HL-60/S4 treated with phorbol 12-myristate 13-acetate at 8.2 ng/mL for 4 days and 3 days (cell line): ENCODE measurements around the gene TMEFF1.
"Not testable (repeated sequence)": the region's sequence is repeated elsewhere in the genome, so short reads cannot be mapped to it uniquely, and the experiment has no call there.

Experiments
- in situ Hi-C: fragments of 300-500 bp; cut with MboI; formaldehyde crosslinking; loops from 2 replicates; pipeline ENCODE4 v1.15.0; 2022; ENCODE audit warnings: low sequenced_read_pairs

TMEFF1 gene

GRCh38 chr9:100486479-100487176 lies 13.7 kb downstream of the TMEFF1 start:
- in situ Hi-C loops = no loop called here

- in situ Hi-C loops = no loop called here
Observed at GRCh38 chr9:100488177-100488576, 15.2 kb downstream of the TMEFF1 start.

GRCh38 chr9:100489836-100490235 lies 16.9 kb downstream of the TMEFF1 start:
- in situ Hi-C loops = no loop called here

- in situ Hi-C loops = no loop called here
Observed at GRCh38 chr9:100492952-100493351, 20.0 kb downstream of the TMEFF1 start.

GRCh38 chr9:100498592-100498991 lies 25.6 kb downstream of the TMEFF1 start:
- in situ Hi-C loops = no loop called here

GRCh38 chr9:100499460-100499859 lies 26.5 kb downstream of the TMEFF1 start:
- in situ Hi-C loops = no loop called here

- in situ Hi-C loops = no loop called here
Observed at GRCh38 chr9:100499866-100500265, 26.9 kb downstream of the TMEFF1 start.

- in situ Hi-C loops = no loop called here
Observed at GRCh38 chr9:100505564-100506159, 32.7 kb downstream of the TMEFF1 start.

- in situ Hi-C loops = not testable (repeated sequence)
Observed at GRCh38 chr9:100507350-100507749, 34.4 kb downstream of the TMEFF1 start.

GRCh38 chr9:100511205-100511604 lies 38.3 kb downstream of the TMEFF1 start:
- in situ Hi-C loops = no loop called here

GRCh38 chr9:100515578-100516494 lies 42.9 kb downstream of the TMEFF1 start:
- in situ Hi-C loops = no loop called here

GRCh38 chr9:100521282-100521681 lies 48.3 kb downstream of the TMEFF1 start:
- in situ Hi-C loops = no loop called here

GRCh38 chr9:100525563-100525962 lies 52.6 kb downstream of the TMEFF1 start:
- in situ Hi-C loops = no loop called here

GRCh38 chr9:100527180-100527794 lies 54.3 kb downstream of the TMEFF1 start:
- in situ Hi-C loops = not testable (repeated sequence)

GRCh38 chr9:100534401-100534800 lies 61.5 kb downstream of the TMEFF1 start:
- in situ Hi-C loops = no loop called here

- in situ Hi-C loops = no loop called here
Observed at GRCh38 chr9:100540327-100540726, 67.4 kb downstream of the TMEFF1 start.

- in situ Hi-C loops = no loop called here
Observed at GRCh38 chr9:100549048-100549447, 76.1 kb downstream of the TMEFF1 start.

GRCh38 chr9:100554935-100555401 lies 82.0 kb downstream of the TMEFF1 start:
- in situ Hi-C loops = no loop called here

- in situ Hi-C loops = no loop called here
Observed at GRCh38 chr9:100555471-100555870, 82.5 kb downstream of the TMEFF1 start.

- in situ Hi-C loops = no loop called here
Observed at GRCh38 chr9:100557053-100557452, 84.1 kb downstream of the TMEFF1 start.

- in situ Hi-C loops = no loop called here
Observed at GRCh38 chr9:100561256-100561655, 88.3 kb downstream of the TMEFF1 start.
